Left renal cortex interstitium (tissue), 4 donors: Measurements from ENCODE around the gene MYOD1. TPM values are rescaled to one million over a fixed set of nuclear protein-coding genes. Genes with fewer than 3 reads are reported as not detected.

ENCODE experiments used
- DNase-seq, 4 donors: peaks; one replicate each; pipeline ENCODE4 v3.0.0-alpha.2; 2013; ENCODE audit warnings: low read depth in 4 of 4, low spot score in 2 of 4, missing footprints in 1 of 4
- polyA plus RNA-seq, 4 donors: library from polyadenylated mRNA; unstranded; fragments of 120-200 nt; gene quantifications; one replicate each; pipeline ENCODE4 v1.2.1, GENCODE V29; 2013; ENCODE audit not compliant: insufficient read length in 4 of 4

The MYOD1 gene
- polyA plus RNA-seq, 4 donors: not detected

GRCh38 chr11:17748044-17748443, 28.7 kb downstream of the MYOD1 start:
- no peak for DNase-seq

DNA sequence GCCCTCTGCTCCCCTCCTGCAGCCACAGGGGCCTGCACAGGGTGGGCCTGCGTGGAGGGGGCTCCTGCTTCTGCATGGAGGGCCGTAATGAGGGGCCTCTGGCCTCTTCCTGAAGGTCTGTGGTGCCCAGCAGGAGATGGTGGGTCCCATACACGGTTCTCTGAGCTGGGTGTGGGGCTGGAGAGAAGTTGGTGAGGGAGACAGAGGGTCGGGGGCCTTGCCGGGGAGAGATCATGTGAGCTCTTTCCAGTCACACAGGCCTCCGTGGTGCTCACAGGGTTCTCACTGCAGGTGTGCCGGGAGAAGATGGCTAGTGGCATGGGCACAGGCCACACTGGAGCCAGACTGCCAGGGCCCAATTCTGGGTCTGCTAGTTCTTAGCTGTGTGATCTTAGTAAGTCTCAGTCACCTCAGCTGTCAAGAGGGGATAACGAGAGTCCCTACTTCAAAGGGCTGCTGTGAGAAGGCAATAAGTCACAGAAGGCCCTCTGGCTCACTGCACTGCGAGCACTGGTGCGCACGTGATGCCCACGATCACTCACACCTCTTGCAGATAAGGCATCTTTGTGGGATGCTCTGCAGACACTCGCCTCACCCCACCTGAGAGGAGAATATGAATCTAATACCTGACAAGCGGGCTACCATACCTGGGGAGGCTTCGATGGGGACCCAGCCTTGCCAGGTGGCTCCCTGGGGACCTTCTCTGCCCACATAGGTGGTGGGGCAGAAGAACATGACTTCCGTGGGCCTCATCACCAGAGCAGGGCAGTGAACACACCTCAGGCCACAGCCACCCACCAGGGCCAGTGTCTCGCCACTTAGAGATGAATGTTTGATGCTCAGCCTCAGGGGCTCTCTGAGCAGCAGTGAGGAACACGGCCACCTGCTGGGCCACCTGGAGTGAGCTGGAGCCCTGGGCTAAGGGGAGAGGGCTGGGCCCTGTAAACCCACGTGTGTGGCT, 29.7 kb downstream of the MYOD1 start:
- DNase-seq: no peak

GRCh38 chr11:17750013-17750800, 30.8 kb downstream of the MYOD1 start:
- no peak for DNase-seq

GRCh38 chr11:17750801-17751165, 31.4 kb downstream of the MYOD1 start:
- DNase-seq: no peak

DNA sequence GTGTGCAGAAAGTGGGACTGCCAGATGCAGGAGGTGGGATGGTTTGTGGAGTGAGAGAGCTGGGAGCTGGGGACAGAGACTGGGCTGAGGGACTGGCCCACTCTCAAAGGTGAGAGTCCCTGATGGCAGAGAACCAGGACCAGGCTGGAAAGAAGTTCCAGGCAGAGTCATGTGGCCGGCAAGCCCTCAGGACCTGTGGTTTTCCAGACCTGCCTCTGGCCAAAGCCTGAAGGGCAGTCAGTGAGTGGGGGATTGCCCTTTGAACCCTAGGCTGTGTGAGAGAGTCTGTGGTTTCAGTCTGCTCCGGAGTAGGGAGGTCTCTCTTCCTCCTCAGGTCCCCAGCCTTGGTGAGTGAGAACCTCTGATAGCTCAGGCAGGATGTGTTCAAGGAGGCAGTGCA, 32.2 kb downstream of the MYOD1 start:
- DNase-seq: no peak

GRCh38 chr11:17752144-17752543, 32.8 kb downstream of the MYOD1 start:
- DNase-seq: no peak

GRCh38 chr11:17753153-17753552, 33.8 kb downstream of the MYOD1 start:
- DNase-seq: no peak

DNA sequence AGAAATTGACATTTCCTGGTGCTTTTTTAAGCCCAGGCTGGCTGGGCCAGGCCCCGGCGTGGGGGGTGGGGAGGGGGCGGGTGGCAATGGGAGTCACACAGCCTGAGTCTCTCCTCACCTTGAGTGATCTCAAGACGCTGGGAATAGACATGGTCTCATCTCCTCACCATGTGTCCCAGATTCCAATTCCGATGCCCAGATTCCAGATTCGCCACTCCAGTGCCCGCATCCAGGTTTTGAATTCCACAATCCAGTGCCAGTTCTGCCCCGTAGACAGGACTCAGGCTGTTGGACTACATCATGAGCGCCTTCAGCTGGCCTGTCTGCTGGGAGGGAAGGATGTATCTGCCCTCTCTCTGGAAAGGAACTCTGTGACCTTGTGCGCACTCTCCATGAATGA, 34.3 kb downstream of the MYOD1 start:
- DNase-seq: no peak

- no peak for DNase-seq
Observed at GRCh38 chr11:17755891-17756290, 36.5 kb downstream of the MYOD1 start.

- DNase-seq: no peak
Observed at GRCh38 chr11:17760102-17761029, 41.0 kb downstream of the MYOD1 start.

GRCh38 chr11:17762309-17762974, 43.1 kb downstream of the MYOD1 start:
- DNase-seq: no peak

DNA sequence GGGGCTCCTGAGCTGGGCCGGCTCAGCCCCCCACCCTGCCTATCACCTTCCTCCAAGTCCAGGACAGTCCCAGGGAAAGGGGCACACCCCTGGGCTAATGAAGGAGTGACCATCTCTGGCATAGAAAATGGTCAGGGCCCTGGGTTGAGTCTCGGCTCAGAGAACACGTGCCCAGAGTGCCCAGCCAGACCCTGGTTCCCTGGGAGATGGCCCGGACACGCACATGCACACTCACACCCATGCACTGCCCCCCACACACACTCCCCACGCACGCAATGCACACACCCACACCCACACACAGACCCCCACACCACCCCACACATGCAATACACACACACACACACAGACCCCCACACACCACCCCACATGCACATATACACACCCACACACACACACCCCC, 43.9 kb downstream of the MYOD1 start:
- DNase-seq: no peak

DNA sequence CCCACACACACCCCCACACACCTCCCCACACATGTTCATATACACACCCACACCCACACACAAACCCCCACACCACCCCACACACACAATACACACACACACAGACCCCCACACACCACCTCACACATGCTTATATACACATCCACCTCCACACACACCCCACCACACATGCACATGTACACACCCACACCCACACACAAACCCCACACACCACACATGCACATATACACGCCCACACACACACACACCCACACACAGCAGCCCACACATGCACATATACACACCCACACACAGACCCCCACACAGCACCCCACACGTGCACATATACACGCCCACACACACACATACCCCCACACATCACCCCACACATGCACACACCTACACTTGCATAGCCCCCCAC, 44.3 kb downstream of the MYOD1 start:
- DNase-seq: no peak

GRCh38 chr11:17764446-17765218, 45.3 kb downstream of the MYOD1 start:
- DNase-seq: peak in 1 of 4 donors; percentile 7

DNA sequence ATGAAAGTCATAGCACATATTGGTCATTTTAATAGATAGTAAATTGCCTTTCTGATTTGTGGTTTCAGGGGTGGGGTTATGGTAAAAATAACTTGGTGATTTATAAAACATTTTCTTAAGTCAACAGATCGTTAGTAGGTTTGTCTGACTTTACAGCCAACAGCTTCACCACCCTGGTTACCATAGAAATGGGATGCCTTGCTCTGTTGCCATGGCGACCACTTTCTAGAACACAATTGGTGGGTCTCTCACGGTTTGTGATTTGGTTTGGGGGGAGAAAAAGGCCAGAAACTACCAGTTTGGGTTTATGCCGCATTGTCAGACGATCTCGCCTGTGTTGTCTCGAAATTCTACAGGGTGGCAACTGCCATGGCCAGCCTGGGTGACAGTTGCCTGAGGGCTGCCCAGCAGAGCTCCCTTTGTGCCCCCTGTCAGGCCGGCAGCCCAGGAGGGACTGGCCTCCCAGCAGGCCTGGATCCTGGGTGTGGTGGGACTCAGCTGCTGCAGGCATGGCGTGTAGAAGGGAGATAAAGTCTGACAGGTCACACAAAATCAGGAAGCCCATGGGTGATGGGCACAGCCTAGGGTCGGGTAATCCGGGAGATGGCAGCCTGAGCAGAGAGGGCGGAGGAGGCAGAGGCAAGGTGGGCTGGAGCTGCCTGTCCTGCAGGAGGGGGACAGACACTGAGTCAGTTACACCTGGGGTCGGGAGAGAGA, 46.1 kb downstream of the MYOD1 start:
- no peak for DNase-seq

DNA sequence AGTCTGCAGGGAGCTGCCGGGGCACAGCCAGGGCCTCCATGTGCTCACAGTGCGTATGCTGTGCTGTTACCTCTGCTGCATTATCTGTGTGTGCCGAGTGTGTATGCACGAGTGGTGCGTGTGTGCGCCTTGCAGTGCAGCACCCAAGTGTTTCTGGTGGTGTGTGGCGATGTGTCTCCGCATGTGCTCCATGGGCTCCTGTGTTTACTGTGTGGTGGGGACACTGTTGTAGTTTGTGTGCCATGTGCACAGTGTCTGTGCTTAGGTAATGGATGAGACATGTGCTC, 46.6 kb downstream of the MYOD1 start:
- no peak for DNase-seq

DNA sequence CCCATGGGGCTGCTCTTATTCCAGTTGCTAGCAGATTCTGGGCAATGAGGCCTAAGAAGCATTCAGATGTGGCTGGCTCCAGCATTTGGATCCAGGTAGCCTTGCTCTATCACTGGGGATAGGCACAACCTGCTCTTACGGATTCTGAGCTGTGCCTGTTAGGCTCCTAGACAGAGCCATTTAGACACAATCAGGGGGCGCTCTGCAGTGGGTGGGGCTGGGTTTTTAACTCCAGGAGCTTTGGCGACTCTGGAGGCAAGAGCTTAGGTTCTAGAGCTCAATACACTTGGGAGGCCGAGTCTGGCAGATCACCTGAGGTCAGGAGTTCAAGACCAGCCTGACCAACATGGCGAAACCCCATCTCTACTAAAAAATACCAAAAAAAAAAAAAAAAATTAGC, 47.2 kb downstream of the MYOD1 start:
- DNase-seq: no peak

- DNase-seq: no peak
Observed at GRCh38 chr11:17767301-17767885, 48.0 kb downstream of the MYOD1 start.

GRCh38 chr11:17767914-17768313, 48.5 kb downstream of the MYOD1 start:
- DNase-seq: no peak
